NCI-H524 treated with DMSO at 0.1 percent for 48 hours (cell line): ENCODE results near the gene PTK6.

ENCODE experiments used
- DNase-seq: peaks from one replicate; lab custom pipeline; 2025; lab: John Stamatoyannopoulos, UW

Gene PTK6

GRCh38 chr20:63557481-63557891, 20.3 kb upstream of the PTK6 start:
- DNase-seq: no peak

GRCh38 chr20:63556873-63557478, 19.8 kb upstream of the PTK6 start:
- no peak for DNase-seq

GRCh38 chr20:63555661-63556381, 18.6 kb upstream of the PTK6 start:
- no peak for DNase-seq

GRCh38 chr20:63554361-63555278, 17.4 kb upstream of the PTK6 start:
- no peak for DNase-seq

GRCh38 chr20:63553933-63554290, 16.7 kb upstream of the PTK6 start, which contains the start of gene FNDC11:
Gene FNDC11 (plus strand): TSS chr20:63554159. CDS start chr20:63555664, 1,505 bp downstream.
- no peak for DNase-seq

- no peak for DNase-seq
These were observed 16.2 kb upstream of the PTK6 start for GRCh38 chr20:63553251-63553932.

- no peak for DNase-seq
These were observed 15.5 kb upstream of the PTK6 start for GRCh38 chr20:63552481-63553249.

GRCh38 chr20:63551068-63551467, 13.9 kb upstream of the PTK6 start:
- DNase-seq: no peak

GRCh38 chr20:63549679-63550282, 12.6 kb upstream of the PTK6 start:
- no peak for DNase-seq

- no peak for DNase-seq
These were observed 11.8 kb upstream of the PTK6 start for GRCh38 chr20:63549019-63549418.

- DNase-seq: no peak
These were observed 11.4 kb upstream of the PTK6 start for GRCh38 chr20:63548542-63548941.

GRCh38 chr20:63547725-63548480, 10.7 kb upstream of the PTK6 start, which contains the start of gene SRMS:
Gene SRMS (minus strand): TSS chr20:63547749. CDS start chr20:63547463, 286 bp downstream.
- DNase-seq: no peak

GRCh38 chr20:63546956-63547724, 10.0 kb upstream of the PTK6 start:
- no peak for DNase-seq

- no peak for DNase-seq
These were observed 9.2 kb upstream of the PTK6 start for GRCh38 chr20:63546256-63546955.

GRCh38 chr20:63545814-63546213, 8.6 kb upstream of the PTK6 start:
- DNase-seq: no peak

GRCh38 chr20:63544958-63545516, 7.9 kb upstream of the PTK6 start:
- DNase-seq: no peak

GRCh38 chr20:63544241-63544957, 7.2 kb upstream of the PTK6 start:
- no peak for DNase-seq

GRCh38 chr20:63543733-63544132, 6.6 kb upstream of the PTK6 start:
- DNase-seq: no peak
